DND-41 (cell line): ENCODE results near the gene APOL5.

Experiments
- EZH2 ChIP-seq: IDR thresholded peaks from 3 replicates; pipeline ENCODE4 v1.6.1; 2012; ENCODE audit warnings: borderline replicate concordance, low read depth, mild to moderate bottlenecking, moderate library complexity, low read length, inconsistent platforms; ENCODE audit not compliant: severe bottlenecking
- TF ChIP-seq, protein P1 (sequence below): IDR thresholded peaks from 2 replicates; pipeline ENCODE4 v1.5.1; 2012; ENCODE audit warnings: borderline replicate concordance, low read length, moderate library complexity, mild to moderate bottlenecking; ENCODE audit not compliant: poor library complexity, severe bottlenecking; ENCODE audit errors: extremely low read depth

- TF ChIP-seq EZH2 = no peak
- TF ChIP-seq, protein P1, sequence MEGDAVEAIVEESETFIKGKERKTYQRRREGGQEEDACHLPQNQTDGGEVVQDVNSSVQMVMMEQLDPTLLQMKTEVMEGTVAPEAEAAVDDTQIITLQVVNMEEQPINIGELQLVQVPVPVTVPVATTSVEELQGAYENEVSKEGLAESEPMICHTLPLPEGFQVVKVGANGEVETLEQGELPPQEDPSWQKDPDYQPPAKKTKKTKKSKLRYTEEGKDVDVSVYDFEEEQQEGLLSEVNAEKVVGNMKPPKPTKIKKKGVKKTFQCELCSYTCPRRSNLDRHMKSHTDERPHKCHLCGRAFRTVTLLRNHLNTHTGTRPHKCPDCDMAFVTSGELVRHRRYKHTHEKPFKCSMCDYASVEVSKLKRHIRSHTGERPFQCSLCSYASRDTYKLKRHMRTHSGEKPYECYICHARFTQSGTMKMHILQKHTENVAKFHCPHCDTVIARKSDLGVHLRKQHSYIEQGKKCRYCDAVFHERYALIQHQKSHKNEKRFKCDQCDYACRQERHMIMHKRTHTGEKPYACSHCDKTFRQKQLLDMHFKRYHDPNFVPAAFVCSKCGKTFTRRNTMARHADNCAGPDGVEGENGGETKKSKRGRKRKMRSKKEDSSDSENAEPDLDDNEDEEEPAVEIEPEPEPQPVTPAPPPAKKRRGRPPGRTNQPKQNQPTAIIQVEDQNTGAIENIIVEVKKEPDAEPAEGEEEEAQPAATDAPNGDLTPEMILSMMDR = no peak
These were observed 11.6 kb downstream of the APOL5 start for GRCh38 chr22:35729309-35729698.
